ENCODE measurements around the gene YPEL1. TPM values are rescaled to one million over a fixed set of nuclear protein-coding genes. Genes with fewer than 3 reads are reported as not detected.
"Not testable (repeated sequence)": the region's sequence is repeated elsewhere in the genome, so short reads cannot be mapped to it uniquely, and the experiment has no call there.

YPEL1 gene
- total RNA-seq, 2 donors from 2014 or later: 1.2 to 1.8 TPM

DNA sequence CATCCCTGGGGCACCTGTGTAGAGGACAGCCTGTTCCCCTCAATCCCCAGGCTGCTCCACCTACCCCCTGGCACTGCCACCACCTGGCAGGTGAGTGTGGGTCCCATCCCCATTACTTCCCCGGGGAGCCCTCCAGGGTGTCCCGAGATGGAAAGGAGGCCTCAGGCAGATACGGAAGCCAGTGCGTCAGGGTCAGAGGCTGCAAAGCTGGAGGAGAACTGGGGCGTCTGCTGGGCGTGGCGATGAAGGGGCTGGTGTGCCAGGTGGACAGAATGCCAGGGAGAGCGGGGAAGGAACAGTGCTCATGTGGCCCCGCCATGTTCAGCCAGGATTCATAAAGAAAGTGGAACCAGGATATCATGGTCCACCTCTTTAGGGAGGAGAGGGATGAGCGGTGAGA, 7.8 kb downstream of the YPEL1 start:
- DNase-seq (ENCODE audit: low spot score): no peak
- intact Hi-C loops (cut with DNase I): no loop called here

DNA sequence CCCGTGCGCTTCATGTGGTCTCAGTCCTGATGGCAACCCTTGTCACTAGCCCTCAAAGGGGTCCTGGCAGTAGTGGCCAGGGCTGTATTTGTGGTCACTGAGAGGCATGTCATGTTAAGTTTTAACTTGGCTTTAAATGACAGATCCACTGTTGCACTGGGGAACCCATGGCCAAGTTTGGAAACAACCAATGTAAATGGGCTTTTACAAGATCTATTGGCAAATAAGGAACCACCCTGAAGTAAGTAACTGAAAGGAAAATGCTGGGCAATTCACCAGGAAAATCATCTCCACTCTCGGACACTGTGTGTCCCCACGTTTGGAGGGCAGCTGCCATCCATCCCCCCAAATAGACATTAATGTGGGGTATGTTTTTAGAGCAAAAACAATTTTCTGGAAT, 8.4 kb downstream of the YPEL1 start:
- intact Hi-C loops (cut with DNase I): no loop called here
- DNase-seq (ENCODE audit: low spot score): no peak

DNA sequence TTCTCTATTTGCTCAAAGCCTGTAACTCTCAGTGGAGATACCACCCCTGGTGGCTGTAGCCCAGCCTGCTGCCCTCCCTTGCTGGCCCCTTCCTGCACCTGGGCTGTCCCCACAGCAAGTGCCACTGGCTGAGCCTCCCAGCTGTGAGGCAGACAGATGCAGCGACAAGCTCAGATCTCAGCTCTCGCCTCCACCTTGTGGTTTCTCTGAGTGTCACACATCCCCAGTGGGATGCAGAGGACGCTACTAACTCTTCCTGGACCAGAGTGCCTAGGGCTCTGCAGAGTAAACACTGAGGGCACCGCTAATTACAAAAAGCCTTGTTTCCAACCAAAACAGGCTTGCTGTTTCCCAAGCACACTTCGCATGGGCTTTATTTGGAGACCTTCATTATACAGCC, 8.9 kb downstream of the YPEL1 start:
- no peak for DNase-seq (ENCODE audit: low spot score)
- intact Hi-C loops (cut with DNase I): no loop called here

DNA sequence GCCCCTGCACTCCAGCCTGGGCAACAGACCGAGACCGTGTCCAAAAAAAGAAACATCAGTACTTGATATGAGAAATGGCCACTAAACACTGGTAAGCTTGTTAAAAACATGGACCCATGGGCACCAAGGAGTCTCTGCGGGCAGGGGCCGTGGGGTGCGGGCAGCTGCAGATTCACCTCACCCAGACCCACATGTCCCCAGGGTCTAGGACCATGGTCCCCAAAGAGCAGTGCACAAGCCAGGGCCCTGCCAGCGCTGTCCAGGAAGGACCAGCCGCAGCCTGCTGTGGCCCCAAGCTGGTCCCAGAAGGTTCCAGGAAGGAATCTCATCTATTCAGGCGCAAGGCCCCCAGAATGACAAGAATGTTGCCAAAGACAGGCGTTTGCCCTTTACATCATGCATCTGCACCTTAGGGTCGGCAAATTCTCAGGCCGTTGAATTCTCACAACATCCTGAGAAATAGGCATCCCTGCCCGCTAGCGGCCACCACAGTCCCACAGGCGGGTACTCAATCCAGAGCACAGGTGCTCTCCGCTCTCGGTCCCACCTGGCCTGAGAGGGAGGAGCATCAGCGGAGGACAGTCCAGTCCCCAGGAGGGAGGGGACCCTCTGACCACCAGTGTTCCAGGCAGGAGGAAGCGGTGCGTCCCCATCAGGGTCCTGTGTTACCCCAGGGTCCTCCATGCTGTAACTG, 9.5 kb downstream of the YPEL1 start:
- DNase-seq (ENCODE audit: low spot score): no peak
- intact Hi-C loops (cut with DNase I): no loop called here

DNA sequence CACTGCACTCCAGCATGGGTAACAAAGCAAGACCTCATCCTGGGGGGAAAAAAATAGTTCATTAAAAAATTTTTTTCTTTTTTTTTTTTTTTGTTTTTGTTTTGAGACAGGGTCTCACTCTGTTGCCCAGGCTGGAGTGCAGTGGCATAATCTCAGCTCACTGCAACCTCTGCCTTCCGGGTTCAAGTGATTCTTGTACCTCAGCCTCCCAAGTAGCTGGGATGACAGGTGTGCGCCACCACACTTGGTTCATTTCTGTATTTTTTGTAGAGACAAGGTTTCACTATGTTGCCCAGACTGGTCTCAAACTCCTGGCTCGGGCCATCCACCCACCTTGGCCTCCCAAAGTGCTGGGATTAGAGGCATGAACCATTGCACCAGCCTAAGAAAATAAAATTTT, 11.1 kb downstream of the YPEL1 start:
- DNase-seq (ENCODE audit: low spot score): not testable (repeated sequence)

DNA sequence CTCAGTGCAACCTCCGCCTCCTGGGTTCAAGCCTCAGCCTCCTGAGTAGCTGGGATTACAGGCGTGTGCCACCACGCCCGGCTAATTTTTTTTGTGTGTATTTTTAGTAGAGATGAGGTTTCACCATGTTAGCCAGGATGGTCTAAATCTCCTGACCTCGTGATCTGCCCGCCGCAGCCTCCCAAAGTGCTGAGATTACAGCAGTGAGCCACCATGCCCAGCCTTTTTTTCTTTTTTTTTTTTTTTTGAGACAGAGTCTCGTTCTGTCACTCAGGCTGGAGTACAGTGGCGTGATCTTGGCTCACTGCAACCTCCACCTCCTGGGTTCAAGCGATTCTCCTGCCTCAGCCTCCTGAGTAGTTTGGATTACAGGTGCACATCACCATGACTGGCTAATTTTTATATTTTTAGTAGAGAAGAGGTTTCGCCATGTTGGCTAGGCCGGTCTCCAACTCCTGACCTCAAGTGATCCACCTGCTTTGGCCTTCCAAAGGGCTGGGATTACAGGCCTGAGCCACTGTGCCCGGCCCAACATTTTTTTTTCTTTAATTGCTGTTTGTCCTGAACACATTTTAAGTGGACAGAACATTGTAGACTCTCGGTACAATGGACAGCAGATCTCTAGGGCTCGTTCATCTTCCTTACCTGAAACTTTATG, 14.3 kb downstream of the YPEL1 start:
- DNase-seq (ENCODE audit: low spot score); intact Hi-C loops (cut with DNase I): not testable (repeated sequence)

More for the DNA sequence above, 11.1 kb downstream of the YPEL1 start:
- intact Hi-C loops (cut with DNase I): not testable (repeated sequence)

DNA sequence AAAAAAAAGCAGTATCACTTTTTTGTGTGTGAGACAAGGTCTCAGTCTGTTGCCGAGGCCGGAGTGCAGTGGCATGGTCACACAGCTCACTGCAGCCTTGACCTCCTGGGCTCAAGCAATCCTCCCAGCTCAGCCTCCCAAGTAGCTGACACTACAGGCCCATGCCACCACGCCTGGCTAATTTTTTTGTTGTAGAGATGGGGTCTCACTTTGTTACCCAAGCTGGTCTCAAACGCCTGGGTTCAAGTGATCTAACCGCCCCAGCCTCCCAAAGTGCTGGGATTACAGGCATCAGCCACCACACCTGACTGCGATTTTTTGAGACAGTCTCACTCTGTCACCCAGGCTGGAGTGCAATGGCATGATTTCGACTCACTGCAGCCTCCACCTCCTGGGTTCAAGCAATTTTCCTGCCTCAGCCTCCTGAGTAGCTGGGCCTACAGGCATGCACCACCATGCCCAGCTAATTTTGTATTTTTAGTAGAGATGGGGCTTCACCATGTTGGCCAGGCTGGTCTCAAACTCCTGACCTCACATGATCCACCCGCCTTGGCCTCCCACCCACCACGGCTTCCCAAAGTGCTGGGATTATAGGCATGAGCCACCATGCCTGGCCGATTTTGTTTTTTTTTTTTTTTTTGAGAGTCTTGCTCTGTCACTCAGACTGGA, 15.3 kb downstream of the YPEL1 start:
- intact Hi-C loops (cut with DNase I); DNase-seq (ENCODE audit: low spot score): not testable (repeated sequence)

DNA sequence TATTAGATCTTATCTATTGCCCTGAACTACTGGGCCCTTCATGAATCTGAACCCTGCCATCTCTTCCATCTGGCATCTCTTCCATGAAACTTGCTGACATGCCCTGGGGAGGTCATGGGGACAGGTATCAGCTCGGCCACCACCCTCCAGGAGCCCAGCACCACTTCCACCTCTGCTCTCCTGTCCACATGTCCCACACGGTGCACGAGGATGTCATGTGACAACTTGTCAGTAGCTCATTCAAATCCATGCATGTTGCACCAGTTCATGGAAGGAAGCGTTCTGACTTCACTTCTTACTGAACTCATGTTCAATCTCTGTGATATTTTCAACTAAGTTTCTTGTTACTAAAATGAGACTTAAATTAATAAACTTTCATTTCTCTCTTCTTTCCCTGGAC, 16.6 kb downstream of the YPEL1 start:
- DNase-seq (ENCODE audit: low spot score): no peak
- intact Hi-C loops (cut with DNase I): no loop called here

DNA sequence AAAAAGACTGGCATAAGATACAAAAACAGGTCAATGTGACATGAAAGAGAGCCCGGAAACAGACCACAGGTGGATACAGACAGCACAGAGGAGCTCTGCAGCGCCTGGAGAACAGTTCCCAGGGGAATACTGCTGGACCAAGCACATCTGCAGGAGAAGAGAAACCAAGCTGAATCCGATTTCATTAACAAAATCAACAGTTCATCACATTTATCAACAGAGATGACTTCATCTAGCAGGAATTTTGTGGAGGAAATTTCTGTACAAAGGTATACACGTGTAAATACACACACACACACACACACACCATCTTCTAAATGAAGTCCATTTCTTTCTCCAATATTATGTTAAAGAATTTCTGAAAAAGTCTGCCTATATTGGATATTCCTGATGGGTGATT, 17.1 kb downstream of the YPEL1 start:
- intact Hi-C loops (cut with DNase I): no loop called here
- DNase-seq (ENCODE audit: low spot score): no peak

DNA sequence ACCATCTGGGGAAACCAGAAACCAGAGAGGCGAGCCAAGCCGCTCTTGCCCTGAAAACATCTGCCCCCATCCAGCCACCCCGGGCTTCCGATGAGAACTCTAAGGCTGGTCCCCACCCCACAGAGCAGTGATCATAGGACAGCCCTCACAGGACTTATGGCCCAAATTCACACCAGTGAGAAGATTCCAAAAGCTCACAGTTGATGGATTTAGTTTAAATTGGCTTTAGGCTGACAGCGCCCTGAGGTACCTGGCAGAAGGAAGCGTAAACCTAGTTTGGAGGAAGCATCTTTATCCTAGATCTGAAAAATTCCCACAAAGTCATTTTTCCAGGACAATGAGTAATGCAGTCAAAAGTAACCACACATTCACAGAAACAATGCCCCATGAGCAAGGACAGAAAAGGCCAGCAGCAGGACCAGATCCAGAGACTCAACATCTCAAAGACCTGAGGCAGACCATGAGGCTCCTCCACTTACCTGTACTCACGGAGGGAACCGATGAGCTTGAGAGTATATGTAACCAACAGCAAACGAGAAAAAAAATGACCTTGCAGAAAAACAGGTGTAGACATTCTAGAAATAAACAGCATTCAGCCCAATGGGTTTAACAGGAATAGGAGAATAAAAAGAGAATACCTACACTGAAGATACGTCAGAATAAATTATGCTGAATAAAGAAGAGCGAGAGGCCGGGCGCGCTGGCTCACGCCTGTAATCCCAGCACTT, 19.0 kb downstream of the YPEL1 start:
- intact Hi-C loops (cut with DNase I); DNase-seq (ENCODE audit: low spot score): not testable (repeated sequence)

DNA sequence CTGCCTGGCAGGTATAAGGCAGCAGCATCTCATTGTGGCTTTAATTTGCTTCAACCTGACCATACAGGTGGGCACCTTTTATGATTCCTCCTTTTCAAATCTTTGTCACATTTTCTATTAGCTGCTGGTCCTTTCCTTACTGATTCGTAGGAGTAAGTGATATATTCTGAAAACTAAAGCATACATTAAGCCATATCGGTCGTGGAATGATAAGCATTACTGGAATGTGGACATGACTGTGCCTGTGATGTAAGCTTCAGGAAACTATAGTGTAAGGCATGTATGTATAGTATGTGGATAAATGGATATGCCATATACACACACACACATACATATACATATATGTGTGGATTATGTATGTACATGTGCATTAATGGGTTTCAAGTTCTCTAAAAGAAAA, 20.8 kb downstream of the YPEL1 start:
- intact Hi-C loops (cut with DNase I): loop anchor here (5.0 kb wide), 2 partner anchors 223 to 228 kb away; no protein-coding TSS in a partner anchor
- no peak for DNase-seq (ENCODE audit: low spot score)

DNA sequence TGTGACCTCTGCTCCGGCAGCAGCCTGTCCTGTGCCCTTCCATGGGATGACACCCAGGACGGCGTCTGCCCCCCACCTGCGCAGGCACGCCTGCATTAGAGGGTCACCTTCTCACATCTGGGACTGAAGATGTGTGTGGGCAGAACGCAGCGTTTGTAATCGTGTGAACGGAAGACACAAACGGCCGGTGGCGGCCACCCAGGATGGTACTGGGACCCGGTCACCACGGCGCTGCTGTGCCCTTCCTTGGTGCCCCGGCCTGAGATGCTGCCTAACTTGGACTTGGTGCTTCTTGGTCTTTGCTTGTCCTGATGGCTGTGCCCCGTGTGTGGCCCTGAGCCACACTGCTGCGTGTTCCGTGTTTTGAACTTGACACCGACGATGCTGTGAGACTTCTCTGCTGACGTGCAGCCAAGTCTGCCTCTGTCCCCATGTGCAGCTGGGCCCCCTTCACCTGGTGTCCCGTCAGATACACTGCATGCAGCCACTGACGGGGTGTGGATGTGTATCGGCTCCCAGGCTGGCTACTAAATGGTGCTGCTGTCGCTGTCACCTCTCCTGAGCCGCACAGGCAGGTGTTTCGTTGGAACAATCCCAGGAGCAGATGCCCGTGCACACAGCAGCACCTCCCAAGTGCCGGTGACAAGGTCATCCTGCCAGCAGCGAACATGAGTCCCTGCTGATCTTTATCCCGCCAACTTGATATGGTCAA, 21.4 kb downstream of the YPEL1 start:
- intact Hi-C loops (cut with DNase I): loop anchor here (5.0 kb wide), 2 partner anchors 223 to 228 kb away; no protein-coding TSS in a partner anchor
- DNase-seq (ENCODE audit: low spot score): no peak

DNA sequence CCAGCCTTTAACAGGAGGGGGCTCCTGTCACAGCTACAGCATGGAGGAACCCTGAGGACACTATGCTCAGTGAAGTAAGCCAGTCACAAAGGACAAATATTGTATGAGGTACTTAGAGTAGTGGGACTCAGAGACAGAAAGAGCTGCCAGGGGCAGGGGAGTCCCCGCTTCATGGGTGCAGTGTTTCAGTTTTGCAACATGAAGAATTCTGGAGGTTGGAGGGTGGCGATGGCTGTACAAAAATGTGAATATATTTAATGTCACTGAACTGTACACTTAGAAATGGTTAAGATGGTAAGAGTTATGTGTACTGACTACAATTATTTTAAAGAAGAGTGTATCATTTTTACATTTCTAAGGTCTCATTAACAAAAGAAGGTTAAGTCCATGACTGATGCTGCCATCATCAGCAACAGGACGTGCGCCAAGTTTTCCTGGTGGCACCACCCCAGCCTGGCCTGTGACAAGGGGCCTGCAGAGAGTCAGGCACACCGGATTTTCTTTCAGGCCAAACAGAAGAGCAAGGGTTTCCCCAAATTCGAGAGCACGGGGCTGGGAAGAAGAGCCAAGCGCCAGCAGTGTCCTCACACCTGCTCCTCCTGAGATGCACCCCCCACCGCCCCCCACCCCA, 22.1 kb downstream of the YPEL1 start:
- no peak for DNase-seq (ENCODE audit: low spot score)
- intact Hi-C loops (cut with DNase I): loop anchor here (1.0 to 5.0 kb wide), 3 partner anchors 54 to 229 kb away; no protein-coding TSS in a partner anchor

DNA sequence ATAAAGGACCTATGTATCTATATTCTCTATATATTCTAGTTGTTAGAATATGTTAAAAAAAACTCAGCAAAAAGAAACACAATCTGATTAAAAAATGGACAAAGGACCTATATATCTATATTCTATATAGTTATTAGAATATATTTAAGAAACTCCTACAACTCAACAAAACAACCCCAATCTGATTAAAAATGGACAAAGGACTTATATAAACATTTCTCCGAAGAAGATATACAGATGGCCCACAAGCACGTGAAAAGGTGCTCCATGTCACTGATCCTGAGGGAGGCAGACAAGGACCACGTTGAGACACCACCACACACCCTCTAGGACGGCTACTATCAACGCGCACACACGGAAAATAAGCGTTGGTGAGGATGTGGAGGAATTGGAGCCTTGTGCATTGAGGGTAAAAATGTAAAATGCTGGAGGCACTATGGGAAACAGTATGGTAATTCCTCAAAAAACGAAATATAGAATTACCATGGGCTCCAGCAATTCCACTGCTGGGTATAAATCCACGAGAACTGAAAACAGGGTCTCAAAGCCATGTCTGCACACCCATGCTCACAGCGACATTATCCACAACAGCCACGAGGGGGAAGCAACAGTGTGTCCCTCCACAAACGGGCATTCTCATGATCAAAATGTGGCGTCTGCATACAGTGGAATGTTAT, 22.7 kb downstream of the YPEL1 start:
- DNase-seq (ENCODE audit: low spot score): peak; percentile 88
- intact Hi-C loops (cut with DNase I): loop anchor here (1.0 to 5.0 kb wide), 3 partner anchors 54 to 229 kb away; no protein-coding TSS in a partner anchor

DNA sequence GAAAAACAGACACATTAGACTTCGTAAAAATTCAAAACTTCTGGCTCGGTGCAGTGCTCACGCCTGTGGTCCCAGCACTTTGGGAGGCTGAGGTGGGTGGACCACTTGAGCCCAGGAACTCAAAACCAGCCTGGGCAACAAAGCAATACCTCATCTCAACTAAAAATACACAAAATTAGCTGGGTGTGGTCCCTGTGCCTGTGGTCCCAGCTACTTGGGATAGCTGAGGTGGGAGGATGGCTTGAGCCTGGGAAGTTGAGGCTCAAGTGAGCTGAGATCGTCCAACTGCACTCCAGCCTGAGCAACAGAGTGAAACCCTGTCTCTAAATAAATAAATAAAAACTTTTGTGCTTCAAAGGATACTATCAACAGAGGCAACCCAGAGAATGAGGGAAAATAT, 23.7 kb downstream of the YPEL1 start:
- DNase-seq (ENCODE audit: low spot score): no peak
- intact Hi-C loops (cut with DNase I): loop anchor here (5.0 kb wide), 2 partner anchors 225 to 230 kb away; no protein-coding TSS in a partner anchor

DNA sequence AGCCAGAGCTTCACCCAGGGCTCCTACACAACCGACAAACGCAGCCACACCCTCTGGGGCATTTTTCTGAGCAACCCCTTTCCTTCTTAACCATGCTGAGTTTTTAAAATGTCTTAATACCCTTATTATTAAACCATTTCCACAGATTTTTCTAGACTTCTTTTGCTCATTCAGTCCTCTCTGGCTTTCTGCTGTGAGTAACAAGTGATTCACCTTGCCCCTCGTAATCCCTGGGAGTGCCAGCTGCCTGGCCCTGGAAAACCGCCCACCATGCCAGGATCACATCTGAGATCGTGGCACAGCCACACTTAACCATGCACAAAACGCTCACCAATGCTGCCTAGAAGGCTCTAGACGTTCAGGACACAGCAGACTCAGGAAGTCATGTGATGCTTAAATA, 25.4 kb downstream of the YPEL1 start:
- no peak for DNase-seq (ENCODE audit: low spot score)
- intact Hi-C loops (cut with DNase I): loop anchor here (5.0 kb wide), 2 partner anchors 227 to 232 kb away; no protein-coding TSS in a partner anchor

DNA sequence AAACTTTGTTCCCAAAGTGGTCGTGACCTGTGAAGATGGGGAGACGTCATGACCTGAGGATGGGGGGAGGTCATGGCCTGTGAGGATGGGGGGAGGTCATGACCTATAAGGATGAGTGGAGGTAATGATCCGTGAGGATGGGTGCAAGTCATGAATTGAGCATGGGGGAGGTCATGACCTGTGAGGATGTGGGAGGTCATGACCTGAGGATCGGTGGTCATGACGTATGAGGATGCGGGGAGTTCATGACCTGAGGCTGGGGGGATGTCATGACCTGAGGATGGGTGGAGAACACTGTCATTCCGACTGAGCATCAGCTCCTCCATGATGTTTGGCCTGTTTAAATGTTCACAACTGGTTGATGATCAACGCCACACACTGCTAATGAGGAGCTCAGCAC, 25.9 kb downstream of the YPEL1 start:
- intact Hi-C loops (cut with DNase I): loop anchor here (5.0 kb wide), 2 partner anchors 228 to 233 kb away; no protein-coding TSS in a partner anchor

DNA sequence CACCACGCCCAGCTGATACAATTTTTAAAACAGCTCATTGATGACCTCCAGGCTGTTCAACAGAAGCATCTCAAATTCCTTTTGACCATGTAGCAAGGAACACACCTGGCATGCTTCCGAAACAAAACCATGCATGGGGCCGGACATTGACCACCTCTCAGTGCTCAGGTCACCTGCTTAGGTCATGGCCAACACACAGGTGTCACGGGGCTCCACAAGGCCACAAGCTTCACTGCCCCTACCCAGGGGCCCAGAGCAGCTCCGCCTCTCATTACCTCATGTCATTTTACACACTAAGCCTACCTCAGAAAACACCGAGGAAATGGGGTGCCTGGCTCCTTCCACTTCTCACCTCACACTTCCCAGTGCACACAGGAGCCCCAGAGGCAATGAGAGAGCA, 26.6 kb downstream of the YPEL1 start:
- intact Hi-C loops (cut with DNase I): no loop called here
- no peak for DNase-seq (ENCODE audit: low spot score)

More for the DNA sequence above, 25.9 kb downstream of the YPEL1 start:
- DNase-seq (ENCODE audit: low spot score): no peak
